Measurements from ENCODE around the gene FAM210A. TPM values are rescaled to one million over a fixed set of nuclear protein-coding genes. Genes with fewer than 3 reads are reported as not detected.
"Not testable (repeated sequence)": the region's sequence is repeated elsewhere in the genome, so short reads cannot be mapped to it uniquely, and the experiment has no call there.

FAM210A gene
- total RNA-seq, 2 donors from 2014 or later: 5.4 to 6.6 TPM

DNA sequence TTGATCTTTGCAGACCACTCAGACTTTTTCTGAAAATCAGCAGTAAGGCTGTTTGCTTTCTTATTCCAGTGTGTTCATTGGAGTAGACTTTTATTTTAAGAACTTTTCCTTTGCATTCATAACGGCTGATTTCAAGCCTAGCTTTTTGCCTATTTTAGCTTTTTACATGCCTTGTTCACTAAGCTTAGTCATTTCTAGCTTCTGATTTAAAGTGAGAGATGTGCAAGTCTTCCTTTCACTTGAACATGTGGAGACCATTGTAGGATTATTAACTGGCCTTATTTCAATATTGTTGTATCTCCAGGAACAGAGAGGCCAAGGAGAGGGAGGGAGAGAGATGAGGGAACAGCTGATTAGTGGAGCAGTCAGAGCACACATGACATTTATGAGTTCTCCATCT lies 32.3 kb upstream of the FAM210A start:
- 90 to 91% methylated on average over 1 of the region's 1 CpG for WGBS, 2 donors
- Histone ChIP-seq H3K4me3 (no peak overlapping the region), H3K36me3 (replicated peaks in 1 of 2; ENCODE audit: insufficient read depth in 1 of 2, low read depth in 2 of 2) (peaks cover 4 to 20% of the 10 kb centered on the region in 2 donors), H3K9me3 (peaks cover 0 to 3% (median 0%) of the 10 kb centered on the region in 3 donors), H3K4me1 (no peaks in the 10 kb centered on the region), H3K27ac (no peak overlapping the region), H3K27me3 (no peaks in the 10 kb centered on the region)
- DNase-seq (no peak), ATAC-seq (no peak)
- intact Hi-C loops (cut with DNase I): no loop called here
- TF ChIP-seq, protein P1, sequence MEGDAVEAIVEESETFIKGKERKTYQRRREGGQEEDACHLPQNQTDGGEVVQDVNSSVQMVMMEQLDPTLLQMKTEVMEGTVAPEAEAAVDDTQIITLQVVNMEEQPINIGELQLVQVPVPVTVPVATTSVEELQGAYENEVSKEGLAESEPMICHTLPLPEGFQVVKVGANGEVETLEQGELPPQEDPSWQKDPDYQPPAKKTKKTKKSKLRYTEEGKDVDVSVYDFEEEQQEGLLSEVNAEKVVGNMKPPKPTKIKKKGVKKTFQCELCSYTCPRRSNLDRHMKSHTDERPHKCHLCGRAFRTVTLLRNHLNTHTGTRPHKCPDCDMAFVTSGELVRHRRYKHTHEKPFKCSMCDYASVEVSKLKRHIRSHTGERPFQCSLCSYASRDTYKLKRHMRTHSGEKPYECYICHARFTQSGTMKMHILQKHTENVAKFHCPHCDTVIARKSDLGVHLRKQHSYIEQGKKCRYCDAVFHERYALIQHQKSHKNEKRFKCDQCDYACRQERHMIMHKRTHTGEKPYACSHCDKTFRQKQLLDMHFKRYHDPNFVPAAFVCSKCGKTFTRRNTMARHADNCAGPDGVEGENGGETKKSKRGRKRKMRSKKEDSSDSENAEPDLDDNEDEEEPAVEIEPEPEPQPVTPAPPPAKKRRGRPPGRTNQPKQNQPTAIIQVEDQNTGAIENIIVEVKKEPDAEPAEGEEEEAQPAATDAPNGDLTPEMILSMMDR (IDR thresholded peaks at IDR 0.05): no peak
- no peak for TF ChIP-seq POLR2A (IDR thresholded peaks at IDR 0.05)

DNA sequence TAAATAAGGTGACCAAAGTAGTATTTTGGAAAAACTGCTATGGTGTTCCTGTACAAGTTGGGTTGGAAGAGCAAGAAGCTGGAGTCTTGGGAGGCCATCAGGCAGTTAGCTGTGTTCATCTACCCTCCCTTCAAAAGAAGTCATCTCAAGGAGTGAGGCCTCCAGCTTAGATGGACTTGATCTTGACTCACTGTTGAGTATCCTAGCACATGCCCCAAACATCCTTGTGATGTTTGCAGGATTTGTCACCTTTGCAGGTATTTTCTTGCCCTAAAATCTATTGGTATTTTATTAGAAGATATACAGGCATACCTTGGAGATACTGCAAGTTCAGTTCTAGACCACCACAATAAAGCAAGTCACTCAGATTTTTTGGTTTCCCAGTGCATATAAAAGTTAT lies 30.3 kb upstream of the FAM210A start:
- intact Hi-C loops (cut with DNase I): no loop called here
- Histone ChIP-seq H3K4me1 (no peaks in the 10 kb centered on the region), H3K27me3 (no peaks in the 10 kb centered on the region), H3K4me3 (no peak overlapping the region), H3K27ac (no peak overlapping the region), H3K9me3 (no peaks in the 10 kb centered on the region), H3K36me3 (replicated peaks in 1 of 2; ENCODE audit: insufficient read depth in 1 of 2, low read depth in 2 of 2) (peaks cover 4 to 28% of the 10 kb centered on the region in 2 donors)
- TF ChIP-seq POLR2A (IDR thresholded peaks at IDR 0.05): no peak
- ATAC-seq: no peak
- no peak for DNase-seq

DNA sequence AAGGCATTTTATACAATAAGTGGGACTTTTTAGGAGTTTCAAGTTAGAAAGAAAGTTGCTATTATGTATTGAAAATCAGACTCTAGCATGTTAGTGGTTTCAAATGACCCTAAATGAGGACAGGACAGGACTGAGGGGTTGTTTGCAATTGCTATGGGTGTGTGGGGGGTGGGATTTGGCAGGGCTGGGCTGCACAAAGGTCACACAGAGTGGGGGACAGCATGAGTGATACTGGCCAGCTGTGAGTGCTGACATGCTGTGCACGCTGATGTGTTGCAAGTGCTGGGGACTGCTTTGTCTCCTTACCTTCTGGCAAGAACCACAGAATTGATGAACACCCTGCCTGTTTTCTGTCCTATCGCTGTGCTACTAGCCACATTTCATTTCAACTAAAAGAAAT lies 29.9 kb upstream of the FAM210A start:
- Histone ChIP-seq H3K4me1 (no peaks in the 10 kb centered on the region), H3K9me3 (no peaks in the 10 kb centered on the region), H3K36me3 (replicated peaks in 1 of 2; ENCODE audit: insufficient read depth in 1 of 2, low read depth in 2 of 2) (peaks cover 4 to 28% of the 10 kb centered on the region in 2 donors), H3K4me3 (no peak overlapping the region), H3K27me3 (no peaks in the 10 kb centered on the region), H3K27ac (no peak overlapping the region)
- intact Hi-C loops (cut with DNase I): no loop called here
- WGBS, 2 donors: 94 to 100% methylated on average over 2 of the region's 2 CpGs
- DNase-seq (no peak), ATAC-seq (no peak)
- TF ChIP-seq, protein P1 (IDR thresholded peaks at IDR 0.05): no peak
- no peak for TF ChIP-seq POLR2A (IDR thresholded peaks at IDR 0.05)

DNA sequence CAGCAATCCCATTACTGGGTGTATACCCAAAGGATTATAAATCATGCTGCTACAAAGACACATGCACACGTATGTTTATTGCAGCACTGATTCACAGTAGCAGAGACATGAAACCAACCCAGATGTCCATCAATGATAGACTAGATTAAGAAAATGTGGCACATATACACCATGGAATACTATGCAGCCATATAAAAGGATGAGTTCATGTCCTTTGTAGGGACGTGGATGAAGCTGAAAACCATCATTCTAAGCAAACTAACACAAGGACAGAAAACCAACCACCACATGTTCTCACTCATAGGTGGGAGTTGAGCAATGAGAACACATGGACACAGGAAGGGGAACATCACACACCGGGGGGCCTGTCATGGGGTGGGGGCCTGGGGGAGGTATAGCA lies 25.2 kb upstream of the FAM210A start:
- H3K4me1 ChIP-seq; intact Hi-C loops (cut with DNase I); H3K9me3 ChIP-seq; DNase-seq; H3K27ac ChIP-seq; ATAC-seq; H3K4me3 ChIP-seq; H3K27me3 ChIP-seq: not testable (repeated sequence)
- 94 to 98% methylated on average over 3 of the region's 3 CpGs for WGBS, 2 donors
- H3K36me3 ChIP-seq (replicated peaks in 1 of 2; ENCODE audit: insufficient read depth in 1 of 2, low read depth in 2 of 2): peaks cover 3 to 31% of the 10 kb centered on the region in 2 donors

DNA sequence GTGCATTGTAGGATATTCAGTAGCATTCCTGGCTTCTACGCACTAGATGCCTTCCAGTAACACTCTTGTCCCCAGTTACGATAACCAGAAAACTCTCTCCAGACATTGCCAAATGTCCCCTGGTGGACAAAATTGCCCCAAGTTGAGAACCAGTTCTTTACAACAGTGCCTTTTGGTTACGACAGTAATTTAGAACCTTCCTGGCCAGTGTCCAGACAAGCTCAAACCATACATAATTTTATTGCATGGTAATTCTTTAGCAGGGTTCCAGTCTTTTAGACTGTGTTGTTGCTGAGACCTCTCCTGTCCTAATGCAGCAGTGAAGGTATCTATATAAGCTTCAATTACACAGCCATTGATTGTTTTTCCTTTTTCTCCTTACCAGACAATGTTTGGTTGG lies 20.3 kb upstream of the FAM210A start:
- ATAC-seq: no peak
- DNase-seq: no peak
- Histone ChIP-seq H3K36me3 (replicated peaks in 1 of 2; ENCODE audit: insufficient read depth in 1 of 2, low read depth in 2 of 2) (peaks cover 0 to 32% of the 10 kb centered on the region in 2 donors), H3K4me1 (no peaks in the 10 kb centered on the region), H3K27me3 (no peaks in the 10 kb centered on the region), H3K27ac (no peak overlapping the region), H3K4me3 (no peak overlapping the region), H3K9me3 (no peaks in the 10 kb centered on the region)
- no peak for TF ChIP-seq POLR2A (IDR thresholded peaks at IDR 0.05)
- TF ChIP-seq, protein P1 (IDR thresholded peaks at IDR 0.05): no peak
- intact Hi-C loops (cut with DNase I): no loop called here
- 93 to 95% methylated on average over 3 of the region's 3 CpGs for WGBS, 2 donors

DNA sequence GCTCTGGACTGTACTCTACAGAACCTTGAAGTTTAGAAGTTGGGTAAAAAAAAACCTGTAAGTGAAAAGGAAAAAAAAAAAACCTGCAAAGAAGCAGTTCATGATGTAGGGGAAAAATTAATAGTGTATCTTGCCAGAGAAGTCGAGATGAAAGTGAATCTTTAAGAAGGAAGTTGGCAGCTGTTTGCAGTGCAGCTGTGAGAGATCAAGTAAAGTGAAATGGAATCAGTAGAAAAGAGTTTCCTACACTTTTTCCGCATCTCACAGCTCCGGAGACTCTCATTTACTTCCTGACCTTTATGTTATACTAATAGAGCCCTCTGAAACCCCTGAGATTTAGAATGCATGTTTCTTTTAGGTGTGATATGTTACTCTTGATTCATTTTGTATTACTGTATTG lies 19.3 kb upstream of the FAM210A start:
- no peak for ATAC-seq
- no peak overlapping the region for H3K27ac ChIP-seq
- H3K9me3 ChIP-seq: no peaks in the 10 kb centered on the region
- WGBS, 2 donors: 59 to 73% methylated on average over 3 of the region's 3 CpGs
- intact Hi-C loops (cut with DNase I): no loop called here
- H3K36me3 ChIP-seq (replicated peaks in 1 of 2; ENCODE audit: insufficient read depth in 1 of 2, low read depth in 2 of 2): peaks cover 0 to 34% of the 10 kb centered on the region in 2 donors
- TF ChIP-seq POLR2A (IDR thresholded peaks at IDR 0.05): no peak
- TF ChIP-seq, protein P1 (IDR thresholded peaks at IDR 0.05): no peak
- no peaks in the 10 kb centered on the region for H3K4me1 ChIP-seq
- no peaks in the 10 kb centered on the region for H3K27me3 ChIP-seq
- no peak for DNase-seq
- no peak overlapping the region for H3K4me3 ChIP-seq

Data from body of pancreas (tissue), 4 donors.